Erythroblast (primary cell): ENCODE measurements around the gene HCFC2.

ENCODE experiments used
- GATA1 ChIP-seq: IDR thresholded peaks from 2 replicates; pipeline ENCODE4 v1.6.1; 2011; ENCODE audit warnings: low read depth, mild to moderate bottlenecking, control low read depth, low read length, moderate library complexity
- POLR2A ChIP-seq: IDR thresholded peaks from 2 replicates; pipeline ENCODE4 v1.6.1; 2011; ENCODE audit warnings: mild to moderate bottlenecking, low read length

- no peak for TF ChIP-seq POLR2A
- TF ChIP-seq GATA1: no peak
Observed at GRCh38 chr12:104108755-104109445, 44.6 kb downstream of the HCFC2 start.
